Glomerular visceral epithelial cell (primary cell): Measurements from ENCODE around the gene TRAPPC12.
"Not testable (repeated sequence)": the region's sequence is repeated elsewhere in the genome, so short reads cannot be mapped to it uniquely, and the experiment has no call there.

ENCODE experiments used
- DNase-seq: peaks from one replicate; pipeline ENCODE4 v3.0.0-alpha.2; 2016; ENCODE audit errors: extremely low spot score

Gene TRAPPC12

DNA sequence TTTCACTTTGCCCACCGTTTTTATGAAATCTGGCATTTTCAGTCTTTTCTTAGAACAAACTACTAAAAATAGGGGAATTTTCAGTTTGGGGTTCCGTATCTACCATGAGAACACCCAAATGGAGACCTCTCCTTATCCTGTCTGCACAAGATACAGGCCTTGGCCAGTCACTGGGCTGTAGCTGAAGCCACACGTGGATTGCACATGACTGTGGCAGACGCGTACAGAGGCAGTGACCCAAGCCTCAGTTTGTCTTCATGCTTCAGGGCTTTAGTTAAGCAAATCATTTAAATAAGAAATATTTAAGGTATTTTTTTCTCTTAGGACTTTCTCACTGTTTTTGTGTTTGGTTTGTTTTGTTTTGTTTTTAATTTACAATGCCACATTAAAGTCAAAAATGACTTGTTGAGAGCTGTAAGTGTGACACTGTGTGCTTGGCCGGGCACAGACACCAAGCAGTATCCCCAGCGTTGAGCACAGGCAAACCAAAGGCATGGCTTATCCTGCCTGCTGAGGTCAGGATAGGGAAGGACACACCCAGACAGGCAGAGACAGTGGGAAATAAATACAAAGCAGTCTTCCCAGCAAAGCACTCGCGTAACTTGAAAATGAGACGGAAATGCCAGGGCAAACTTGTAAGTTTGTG, 53.3 kb downstream of the TRAPPC12 start:
- DNase-seq: no peak

DNA sequence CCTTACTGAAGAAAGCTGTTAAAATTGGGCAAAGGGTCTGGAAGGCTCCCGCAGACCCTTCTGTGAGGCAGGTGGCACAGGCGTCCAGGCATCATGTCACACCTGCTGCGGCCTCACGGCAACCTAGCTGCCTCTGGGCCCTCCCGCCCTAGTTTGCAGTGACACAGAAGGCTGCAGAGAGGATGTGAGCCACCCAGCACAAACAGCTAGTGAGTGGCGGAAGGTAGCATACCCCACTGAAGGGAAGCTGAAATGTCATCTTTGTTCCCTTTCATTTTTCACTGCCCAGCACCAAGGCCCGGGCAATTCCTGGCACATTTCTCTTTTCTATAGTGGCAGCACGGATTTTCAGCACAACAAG, 53.8 kb downstream of the TRAPPC12 start:
- DNase-seq: no peak

DNA sequence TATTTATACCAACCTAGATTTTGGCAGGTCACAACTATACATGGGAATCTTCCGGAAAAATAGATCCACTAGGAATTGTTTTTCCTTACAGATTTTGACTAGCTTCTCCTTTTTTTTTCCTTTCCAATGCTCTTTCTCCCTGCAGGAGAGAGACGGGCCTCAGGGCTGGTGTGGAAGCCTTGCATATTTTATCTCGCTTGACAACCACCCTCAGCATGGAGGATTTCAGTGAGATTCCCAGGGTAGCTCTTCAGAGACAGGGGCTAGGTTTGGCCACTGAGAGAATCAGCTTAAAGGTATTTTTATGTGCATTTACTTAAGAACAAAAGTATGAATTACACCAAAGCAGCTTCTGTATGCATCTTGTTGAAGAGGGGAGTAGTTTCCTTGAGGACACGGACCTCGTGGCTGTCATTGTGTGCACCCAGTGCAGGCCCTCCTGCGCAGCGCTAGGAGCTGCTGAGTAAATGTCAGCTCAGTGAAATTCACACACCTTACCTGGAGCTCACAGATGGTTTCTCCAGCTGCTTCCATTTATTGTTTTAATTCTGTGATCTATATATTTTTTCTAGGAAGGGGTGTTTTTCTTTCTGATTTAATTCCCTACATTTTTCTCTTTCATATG, 54.4 kb downstream of the TRAPPC12 start:
- DNase-seq: no peak

DNA sequence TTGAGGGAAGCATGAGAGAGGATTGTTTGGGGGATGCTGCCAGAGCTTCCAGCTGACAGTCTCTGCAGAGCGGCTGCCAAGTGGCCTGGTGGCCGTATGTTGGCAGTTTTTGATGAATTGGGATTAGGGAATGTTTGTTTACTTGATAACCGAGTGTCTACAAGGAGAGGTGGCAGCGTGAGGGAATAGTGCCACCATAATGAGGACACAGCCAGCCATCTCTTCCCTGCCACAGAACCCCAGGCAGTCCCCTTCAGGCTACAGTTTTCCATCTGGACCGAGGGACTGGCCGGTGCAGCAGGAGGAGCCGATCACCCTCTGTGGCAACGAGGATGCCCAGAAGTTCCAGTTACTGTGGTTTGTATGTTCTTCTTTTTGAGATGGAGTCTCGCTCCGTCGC, 55.2 kb downstream of the TRAPPC12 start:
- no peak for DNase-seq

DNA sequence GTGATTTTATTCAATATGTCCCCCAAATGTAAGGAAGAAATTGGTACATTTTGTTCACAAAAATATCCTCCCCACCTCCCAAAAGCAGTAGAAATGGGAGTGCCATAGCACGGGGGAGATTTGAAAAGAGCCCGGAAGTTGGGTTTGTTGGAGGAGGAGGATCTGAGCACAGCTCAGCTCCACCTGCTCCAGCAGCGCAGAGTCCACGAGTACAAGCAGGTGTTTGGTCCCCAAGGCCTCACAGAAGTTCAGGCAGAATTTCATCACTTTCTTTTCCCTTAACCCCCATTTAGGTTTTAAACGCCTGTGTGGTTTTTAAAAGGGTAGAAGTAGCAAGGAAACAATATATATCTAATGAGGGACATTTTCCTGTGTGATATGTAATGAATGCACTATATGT, 56.0 kb downstream of the TRAPPC12 start:
- no peak for DNase-seq

GRCh38 chr2:3440477-3440876, 61.0 kb downstream of the TRAPPC12 start:
- DNase-seq: no peak

DNA sequence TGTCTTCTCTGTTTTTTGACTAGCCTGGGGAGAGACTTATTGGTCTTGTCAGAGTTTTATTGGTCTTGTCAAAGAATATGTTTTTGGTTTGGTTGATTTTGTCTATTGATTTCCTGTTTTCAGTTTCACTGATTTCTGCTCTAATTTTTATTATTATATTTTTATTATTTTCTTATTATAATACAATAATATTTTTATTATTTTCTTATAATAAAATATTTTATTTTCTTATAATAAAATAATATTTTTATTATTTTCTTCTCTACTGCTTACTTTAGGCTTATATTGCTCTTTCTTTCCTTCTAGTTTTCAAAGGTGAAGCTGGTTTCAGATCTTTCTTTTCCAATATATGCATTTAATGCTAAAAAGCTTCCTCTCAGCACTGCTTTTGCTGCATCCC, 62.0 kb downstream of the TRAPPC12 start:
- DNase-seq: no peak

DNA sequence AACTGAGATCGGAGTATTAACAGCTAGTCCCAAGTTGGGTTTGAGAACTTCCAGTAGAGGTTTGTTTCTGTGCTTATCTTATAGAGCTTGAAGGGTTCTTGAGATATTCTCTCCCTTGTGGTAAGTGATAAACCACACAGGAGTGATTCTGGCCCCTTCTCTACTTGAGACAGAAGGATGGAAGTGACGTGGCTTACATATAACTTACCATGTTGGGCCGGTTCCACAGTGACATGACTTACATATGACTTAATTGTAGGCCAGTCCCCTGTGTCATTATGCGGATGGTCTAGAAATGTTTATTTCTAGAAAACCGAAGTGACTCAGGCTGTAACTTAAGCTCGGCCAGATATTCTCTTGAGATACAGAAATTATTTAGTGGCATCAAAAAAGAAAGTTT, 62.7 kb downstream of the TRAPPC12 start:
- DNase-seq: no peak

- no peak for DNase-seq
Measured at GRCh38 chr2:3443083-3443482, 63.6 kb downstream of the TRAPPC12 start.

GRCh38 chr2:3443506-3444084, 64.1 kb downstream of the TRAPPC12 start:
- DNase-seq: no peak

- DNase-seq: no peak
Measured at GRCh38 chr2:3445891-3446290, 66.4 kb downstream of the TRAPPC12 start.

DNA sequence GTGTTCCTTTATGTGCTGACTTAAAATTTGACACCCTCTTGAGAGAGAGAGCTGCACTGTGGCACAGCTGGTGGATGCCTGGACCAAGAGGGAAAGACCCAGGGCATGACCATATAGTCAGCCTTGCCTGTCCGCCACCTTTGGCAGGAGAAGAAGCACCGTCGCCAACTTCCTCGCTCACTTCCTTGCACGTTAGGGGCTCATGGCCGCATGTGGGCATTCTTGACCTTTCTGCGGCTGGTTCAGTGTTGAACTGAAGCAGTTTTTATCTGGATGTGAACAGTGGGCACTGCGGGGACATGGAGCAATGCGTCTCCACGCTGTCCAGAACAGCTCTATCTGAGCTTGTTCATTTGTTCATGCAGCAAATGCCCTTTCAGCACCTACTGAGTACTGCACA, 66.9 kb downstream of the TRAPPC12 start:
- no peak for DNase-seq

GRCh38 chr2:3447186-3447585, 67.7 kb downstream of the TRAPPC12 start:
- not testable (repeated sequence) for DNase-seq

GRCh38 chr2:3447789-3448317, 68.4 kb downstream of the TRAPPC12 start:
- no peak for DNase-seq

DNA sequence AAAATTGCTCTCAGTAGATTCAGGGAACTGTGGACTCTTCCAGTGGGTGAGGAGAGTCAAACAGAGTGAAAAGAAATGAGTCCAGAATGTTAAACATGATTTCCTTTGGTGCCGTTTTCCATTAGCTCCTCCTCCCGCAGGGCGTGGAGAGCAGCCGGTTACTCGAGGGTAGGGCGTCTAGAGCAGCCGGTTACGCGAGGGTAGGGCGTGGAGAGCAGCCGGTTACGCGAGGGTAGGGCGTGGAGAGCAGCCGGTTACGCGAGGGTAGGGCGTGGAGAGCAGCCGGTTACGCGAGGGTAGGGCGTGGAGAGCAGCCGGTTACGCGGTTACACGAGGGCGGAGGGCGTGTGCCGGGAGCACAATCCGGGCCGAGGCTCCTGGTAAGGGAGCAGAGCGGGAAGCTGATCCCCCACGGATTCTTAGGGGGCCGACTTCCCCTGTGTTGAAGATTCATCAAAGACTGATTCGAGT, 69.0 kb downstream of the TRAPPC12 start:
- not testable (repeated sequence) for DNase-seq

DNA sequence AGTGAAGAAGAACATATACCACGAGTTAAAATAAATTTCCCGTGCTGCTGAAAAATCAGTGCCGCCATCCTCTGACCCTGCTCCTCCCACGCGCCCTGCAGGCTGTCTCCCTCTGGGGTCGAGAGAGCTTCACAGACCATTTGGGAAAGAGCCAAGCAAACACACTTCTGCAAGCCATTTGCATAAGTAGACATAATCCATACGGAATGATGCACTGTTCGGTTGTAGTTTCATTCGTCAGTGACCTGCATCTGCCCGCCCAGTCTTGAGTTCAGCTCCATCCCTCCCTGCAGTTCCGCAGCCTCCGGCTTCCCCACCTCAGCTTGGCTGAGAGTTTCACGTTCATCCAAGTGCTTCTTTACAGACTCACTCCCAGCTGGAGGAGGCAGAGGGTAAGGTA, 69.6 kb downstream of the TRAPPC12 start:
- DNase-seq: no peak

DNA sequence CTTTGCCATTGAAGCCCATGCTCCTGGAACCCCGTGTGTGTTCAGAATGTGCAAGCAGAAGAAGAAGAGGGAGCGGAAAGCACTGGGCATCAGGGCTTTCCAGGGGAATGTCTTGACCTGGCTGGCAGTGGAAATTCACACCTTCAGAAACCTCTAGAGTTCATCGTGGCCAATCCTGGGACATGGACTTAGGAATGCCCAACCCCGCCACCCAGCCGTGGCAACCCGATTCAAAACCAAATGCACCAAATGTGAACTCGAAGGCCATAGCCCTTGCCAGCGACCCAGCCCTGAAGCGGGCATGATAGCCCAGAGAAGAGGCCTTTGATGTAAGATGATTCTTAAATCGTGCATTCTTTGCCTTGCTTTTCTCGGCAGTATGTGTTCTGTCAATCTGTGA, 70.4 kb downstream of the TRAPPC12 start:
- DNase-seq: no peak

GRCh38 chr2:3450385-3451010, 71.0 kb downstream of the TRAPPC12 start:
- no peak for DNase-seq

- DNase-seq: no peak
Measured at GRCh38 chr2:3451169-3451568, 71.7 kb downstream of the TRAPPC12 start.

DNA sequence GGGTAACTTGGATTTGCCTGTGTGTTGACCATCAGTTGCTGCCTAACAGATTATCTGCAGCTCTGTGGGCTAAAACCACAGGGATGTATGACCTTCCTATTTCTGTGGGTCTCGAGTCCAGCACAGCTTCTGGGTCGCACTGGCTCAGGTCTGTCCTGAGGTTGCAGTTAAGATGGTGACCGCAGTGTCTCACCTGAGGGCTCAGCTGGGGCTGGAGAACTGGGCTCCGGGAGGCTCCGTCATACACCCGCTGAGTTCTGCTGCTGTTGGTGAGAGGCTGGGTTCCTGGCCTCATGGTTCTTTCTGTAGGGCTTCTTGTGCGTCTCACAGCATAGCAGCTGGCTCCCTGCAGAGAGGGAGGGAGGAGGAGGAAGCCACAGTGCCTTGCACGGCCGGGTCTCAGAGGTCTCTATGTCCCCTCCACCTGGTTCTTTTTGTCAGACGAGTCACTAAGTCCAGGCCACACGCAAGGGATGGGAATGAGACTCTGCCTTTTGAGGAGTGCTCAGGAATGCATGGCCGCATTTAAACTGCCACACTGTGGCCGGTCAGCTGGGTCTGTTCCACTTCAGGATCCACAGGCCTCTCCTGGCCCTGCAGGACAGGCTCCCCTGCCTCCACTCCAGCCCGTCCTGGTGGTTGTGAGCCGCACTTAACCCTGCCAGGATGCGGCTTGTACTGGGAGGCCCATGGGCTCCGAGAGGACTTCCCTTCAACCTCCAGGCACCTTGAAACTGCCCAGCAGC, 72.6 kb downstream of the TRAPPC12 start:
- DNase-seq: no peak

DNA sequence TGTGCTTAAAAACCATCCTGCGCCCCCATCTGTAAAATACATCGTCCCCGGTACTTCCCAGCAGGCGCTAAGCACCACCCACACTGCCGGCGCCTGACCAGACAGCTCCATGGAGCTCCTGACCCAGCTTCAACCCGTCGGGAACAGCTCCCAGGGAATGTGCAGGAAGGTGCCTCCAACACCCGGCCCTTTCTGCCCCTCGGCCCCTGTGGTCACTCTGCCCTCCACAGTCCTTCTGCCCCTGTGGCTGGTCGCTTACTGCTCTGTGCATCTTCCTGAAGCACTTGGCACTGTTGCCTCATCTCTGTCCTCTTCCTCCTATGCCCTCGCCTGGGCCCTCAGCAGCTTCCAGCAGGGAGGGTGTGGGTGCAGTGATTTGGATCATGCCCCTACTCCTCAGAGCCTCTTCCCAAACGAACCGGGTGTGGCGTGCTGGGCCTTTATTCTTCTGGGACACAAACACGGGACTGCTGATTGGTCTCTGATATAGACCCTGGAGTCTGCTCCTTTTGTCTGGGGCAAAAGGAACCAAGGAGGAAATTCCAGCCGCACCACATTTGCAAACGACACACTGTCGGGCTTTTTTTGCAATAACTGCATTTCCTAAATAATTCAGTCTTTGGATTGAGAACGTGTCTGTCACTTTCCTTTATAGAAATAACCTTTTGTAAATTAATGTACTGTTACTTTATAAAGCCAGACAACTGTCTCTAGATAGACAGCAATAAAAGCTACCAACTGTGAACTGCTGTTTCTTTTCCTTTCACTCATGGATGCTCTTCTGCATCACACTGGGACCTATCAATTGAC, 73.9 kb downstream of the TRAPPC12 start:
- no peak for DNase-seq
